DOHH2 (cell line): ENCODE results near the gene CEP350.

Experiments used
- H3F3A ChIP-seq: fragments of 200-600 bp; sonication (generic), shearing (Covaris generic); 2 replicates; pipeline ENCODE4 v1.6.0; 2016; ENCODE audit warnings: antibody characterized with exemption, mild to moderate bottlenecking; ENCODE audit not compliant: control insufficient read depth, insufficient read depth
- H3K27ac ChIP-seq: fragments of 200-600 bp; sonication (generic); 2 replicates; pipeline ENCODE4 v1.5.1; 2014; ENCODE audit warnings: low read depth, mild to moderate bottlenecking, low read length, moderate library complexity
- H3K27me3 ChIP-seq: fragments of 200-600 bp; sonication (generic); 2 replicates; pipeline ENCODE4 v1.6.1; 2014; ENCODE audit warnings: mild to moderate bottlenecking, low read length, mixed read lengths; ENCODE audit not compliant: control insufficient read depth
- H3K36me3 ChIP-seq: fragments of 200-600 bp; sonication (generic); 2 replicates; pipeline ENCODE4 v1.6.1; 2014; ENCODE audit warnings: mild to moderate bottlenecking, low read length, moderate library complexity, mixed read lengths; ENCODE audit not compliant: control insufficient read depth
- H3K4me1 ChIP-seq: fragments of 200-600 bp; sonication (generic); 2 replicates; pipeline ENCODE4 v1.6.1; 2014; ENCODE audit warnings: mild to moderate bottlenecking, low read length, mixed read lengths; ENCODE audit not compliant: control insufficient read depth
- H3K4me2 ChIP-seq: fragments of 200-600 bp; sonication (generic); 2 replicates; pipeline ENCODE4 v1.6.0; 2014; ENCODE audit warnings: mild to moderate bottlenecking, low read length, moderate library complexity
- H3K4me3 ChIP-seq: fragments of 200-600 bp; sonication (generic); 2 replicates; pipeline ENCODE4 v1.5.1; 2014; ENCODE audit warnings: mild to moderate bottlenecking, low read length, mixed read lengths
- H3K79me2 ChIP-seq: fragments of 200-600 bp; sonication (generic); 2 replicates; pipeline ENCODE4 v1.6.1; 2014; ENCODE audit warnings: mild to moderate bottlenecking, low read length, mixed read lengths; ENCODE audit not compliant: control insufficient read depth
- H3K9me2 ChIP-seq: fragments of 200-600 bp; sonication (generic); replicated peaks from 2 replicates; pipeline ENCODE4 v1.6.1; 2014; ENCODE audit warnings: mild to moderate bottlenecking, low read length, mixed read lengths; ENCODE audit not compliant: control insufficient read depth
- H3K9me3 ChIP-seq: fragments of 200-600 bp; sonication (generic); 2 replicates; pipeline ENCODE4 v1.6.1; 2014; ENCODE audit warnings: antibody characterized with exemption, low read length, mixed read lengths; ENCODE audit not compliant: control insufficient read depth, insufficient read depth
- H4K20me1 ChIP-seq: fragments of 200-600 bp; sonication (generic); 2 replicates; pipeline ENCODE4 v1.6.0; 2014; ENCODE audit warnings: low read depth, mild to moderate bottlenecking, antibody characterized with exemption, low read length, moderate library complexity; ENCODE audit not compliant: control insufficient read depth, insufficient read depth
- EZH2phosphoT487 ChIP-seq: fragments of 200-600 bp; sonication (generic); IDR thresholded peaks from 2 replicates; pipeline ENCODE4 v1.6.1; 2017; ENCODE audit warnings: borderline replicate concordance, mild to moderate bottlenecking, antibody characterized with exemption, low read length, moderate library complexity, mixed read lengths
- TF ChIP-seq, protein P1 (sequence below): fragments of 200-600 bp; sonication (generic); IDR thresholded peaks from one replicate; pipeline ENCODE4 v1.5.1; 2014; ENCODE audit warnings: antibody characterized with exemption, mild to moderate bottlenecking, low read depth, low read length; ENCODE audit not compliant: poor library complexity, severe bottlenecking

Gene CEP350

GRCh38 chr1:180136331-180136967, 181.8 kb downstream of the CEP350 start:
- no peaks in the 10 kb centered on the region for H4K20me1 ChIP-seq
- no peak overlapping the region for H3K27ac ChIP-seq
- no peak overlapping the region for H3K4me3 ChIP-seq
- H3K9me3 ChIP-seq = no peaks in the 10 kb centered on the region
- H3F3A ChIP-seq = no peaks in the 10 kb centered on the region
- H3K79me2 ChIP-seq = no peaks in the 10 kb centered on the region
- no peaks in the 10 kb centered on the region for H3K36me3 ChIP-seq
- H3K4me1 ChIP-seq = no peaks in the 10 kb centered on the region
- H3K4me2 ChIP-seq = no peak overlapping the region
- no peak for TF ChIP-seq EZH2phosphoT487
- TF ChIP-seq, protein P1, sequence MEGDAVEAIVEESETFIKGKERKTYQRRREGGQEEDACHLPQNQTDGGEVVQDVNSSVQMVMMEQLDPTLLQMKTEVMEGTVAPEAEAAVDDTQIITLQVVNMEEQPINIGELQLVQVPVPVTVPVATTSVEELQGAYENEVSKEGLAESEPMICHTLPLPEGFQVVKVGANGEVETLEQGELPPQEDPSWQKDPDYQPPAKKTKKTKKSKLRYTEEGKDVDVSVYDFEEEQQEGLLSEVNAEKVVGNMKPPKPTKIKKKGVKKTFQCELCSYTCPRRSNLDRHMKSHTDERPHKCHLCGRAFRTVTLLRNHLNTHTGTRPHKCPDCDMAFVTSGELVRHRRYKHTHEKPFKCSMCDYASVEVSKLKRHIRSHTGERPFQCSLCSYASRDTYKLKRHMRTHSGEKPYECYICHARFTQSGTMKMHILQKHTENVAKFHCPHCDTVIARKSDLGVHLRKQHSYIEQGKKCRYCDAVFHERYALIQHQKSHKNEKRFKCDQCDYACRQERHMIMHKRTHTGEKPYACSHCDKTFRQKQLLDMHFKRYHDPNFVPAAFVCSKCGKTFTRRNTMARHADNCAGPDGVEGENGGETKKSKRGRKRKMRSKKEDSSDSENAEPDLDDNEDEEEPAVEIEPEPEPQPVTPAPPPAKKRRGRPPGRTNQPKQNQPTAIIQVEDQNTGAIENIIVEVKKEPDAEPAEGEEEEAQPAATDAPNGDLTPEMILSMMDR = no peak
- no peaks in the 10 kb centered on the region for H3K9me2 ChIP-seq
- H3K27me3 ChIP-seq = peaks cover 14% of the 10 kb centered on the region

DNA sequence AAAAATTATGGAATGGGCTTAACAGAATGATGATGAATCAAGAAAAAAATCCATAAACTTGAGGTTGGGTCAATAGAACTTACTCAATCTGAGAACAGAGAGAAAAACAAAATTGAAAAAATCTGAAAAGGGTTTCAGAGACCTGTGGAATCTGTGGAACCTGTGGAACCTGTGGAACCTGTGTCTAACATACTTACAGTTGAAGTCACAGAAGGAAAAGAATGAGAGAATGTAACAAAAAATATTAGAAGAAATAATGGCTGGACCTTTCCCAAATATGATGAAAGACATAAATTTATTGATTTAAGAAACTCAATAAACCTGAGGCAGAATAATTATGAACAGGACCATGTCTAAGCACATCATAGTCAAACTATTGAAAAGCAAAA, 182.4 kb downstream of the CEP350 start:
- Histone ChIP-seq H3K4me1 (no peaks in the 10 kb centered on the region), H3K9me2 (no peaks in the 10 kb centered on the region), H3K4me2 (no peak overlapping the region), H3K9me3 (no peaks in the 10 kb centered on the region), H3K4me3 (no peak overlapping the region), H4K20me1 (no peaks in the 10 kb centered on the region), H3K79me2 (no peaks in the 10 kb centered on the region), H3K36me3 (no peaks in the 10 kb centered on the region), H3K27me3 (peaks cover 14% of the 10 kb centered on the region), H3K27ac (no peak overlapping the region), H3F3A (no peaks in the 10 kb centered on the region)
- TF ChIP-seq EZH2phosphoT487 = no peak
- TF ChIP-seq, protein P1 = no peak

- Histone ChIP-seq H4K20me1 (no peaks in the 10 kb centered on the region), H3K4me2 (no peak overlapping the region), H3K27me3 (peaks cover 14% of the 10 kb centered on the region), H3K4me3 (no peak overlapping the region), H3F3A (no peaks in the 10 kb centered on the region), H3K4me1 (no peaks in the 10 kb centered on the region), H3K9me3 (no peaks in the 10 kb centered on the region), H3K36me3 (no peaks in the 10 kb centered on the region), H3K79me2 (no peaks in the 10 kb centered on the region), H3K27ac (no peak overlapping the region), H3K9me2 (no peaks in the 10 kb centered on the region)
- no peak for TF ChIP-seq EZH2phosphoT487
- TF ChIP-seq, protein P1 = no peak
Measured at GRCh38 chr1:180137776-180138175, 183.2 kb downstream of the CEP350 start.
